DMS 273 treated with DMSO at 0.1 percent for 48 hours (cell line): ENCODE data around the gene ITPR3.

ENCODE experiments used
- DNase-seq: peaks from one replicate; lab custom pipeline; 2025; lab: John Stamatoyannopoulos, UW

The ITPR3 gene

GRCh38 chr6:33638556-33638955 is 17.4 kb downstream of the ITPR3 start:
- DNase-seq, result no peak

GRCh38 chr6:33639559-33639958 is 18.4 kb downstream of the ITPR3 start:
- no peak for DNase-seq

- DNase-seq, result no peak
These were observed 19.2 kb downstream of the ITPR3 start for GRCh38 chr6:33640361-33640760.

GRCh38 chr6:33641144-33641543 is 20.0 kb downstream of the ITPR3 start:
- no peak for DNase-seq

GRCh38 chr6:33641602-33642001 is 20.5 kb downstream of the ITPR3 start:
- no peak for DNase-seq

GRCh38 chr6:33642897-33643296 is 21.8 kb downstream of the ITPR3 start:
- no peak for DNase-seq

GRCh38 chr6:33651403-33651802 is 30.3 kb downstream of the ITPR3 start:
- no peak for DNase-seq

- DNase-seq, result no peak
These were observed 30.9 kb downstream of the ITPR3 start for GRCh38 chr6:33652002-33652401.

- no peak for DNase-seq
These were observed 33.9 kb downstream of the ITPR3 start for GRCh38 chr6:33654831-33655554.

GRCh38 chr6:33656844-33657243 is 35.7 kb downstream of the ITPR3 start:
- no peak for DNase-seq

GRCh38 chr6:33658982-33659689 is 38.0 kb downstream of the ITPR3 start:
- no peak for DNase-seq

GRCh38 chr6:33659986-33660385 is 38.9 kb downstream of the ITPR3 start:
- DNase-seq, result no peak

- no peak for DNase-seq
These were observed 40.1 kb downstream of the ITPR3 start for GRCh38 chr6:33661106-33661838.

GRCh38 chr6:33662318-33662717 is 41.2 kb downstream of the ITPR3 start:
- no peak for DNase-seq

GRCh38 chr6:33663028-33663427 is 41.9 kb downstream of the ITPR3 start:
- DNase-seq, result no peak

- DNase-seq, result no peak
These were observed 42.8 kb downstream of the ITPR3 start for GRCh38 chr6:33663727-33664449.

- no peak for DNase-seq
These were observed 43.5 kb downstream of the ITPR3 start for GRCh38 chr6:33664506-33665057.

- DNase-seq, result no peak
These were observed 44.8 kb downstream of the ITPR3 start for GRCh38 chr6:33665957-33666356.

GRCh38 chr6:33667072-33667471 is 46.0 kb downstream of the ITPR3 start:
- DNase-seq, result no peak

- no peak for DNase-seq
These were observed 46.7 kb downstream of the ITPR3 start for GRCh38 chr6:33667776-33668175.

- no peak for DNase-seq
These were observed 47.2 kb downstream of the ITPR3 start for GRCh38 chr6:33668328-33668727.

GRCh38 chr6:33668914-33669313 is 47.8 kb downstream of the ITPR3 start:
- DNase-seq, result no peak
